GM23338 (cell line): ENCODE results near the gene MICAL2. TPM values are rescaled to one million over a fixed set of nuclear protein-coding genes. Genes with fewer than 3 reads are reported as not detected.

ENCODE experiments used
- ATAC-seq: fragments of 200-7000 bp; cut with Tn5 transposase; 3 replicates; pipeline ENCODE4 v1.9.1; 2020
- DNase-seq: peaks from one replicate; pipeline ENCODE4 v3.0.0-alpha.2; 2015; ENCODE audit warnings: low spot score
- H2AFZ ChIP-seq: fragments of 200-600 bp; sonication (generic); 2 replicates; pipeline ENCODE4 v1.8.0; 2016; ENCODE audit warnings: antibody characterized with exemption, mild to moderate bottlenecking, moderate library complexity
- H3F3A ChIP-seq: fragments of 200-600 bp; sonication (generic); replicated peaks from 2 replicates; pipeline ENCODE4 v1.8.0; 2017; ENCODE audit warnings: antibody characterized with exemption, mixed run types, low read depth
- H3K27ac ChIP-seq: fragments of 200-600 bp; sonication (generic); 2 replicates; pipeline ENCODE4 v1.6.1; 2016; ENCODE audit warnings: low read depth
- H3K27me3 ChIP-seq: fragments of 200-600 bp; sonication (generic); 2 replicates; pipeline ENCODE4 v1.8.0; 2016; ENCODE audit warnings: mild to moderate bottlenecking, mixed run types, moderate library complexity; ENCODE audit not compliant: insufficient read depth
- H3K36me3 ChIP-seq: fragments of 200-600 bp; sonication (generic); 2 replicates; pipeline ENCODE4 v1.8.0; 2016; ENCODE audit warnings: mild to moderate bottlenecking; ENCODE audit not compliant: insufficient read depth
- H3K4me1 ChIP-seq: fragments of 200-600 bp; sonication (generic); 2 replicates; pipeline ENCODE4 v1.8.0; 2016; ENCODE audit warnings: mild to moderate bottlenecking, moderate library complexity; ENCODE audit not compliant: insufficient read depth
- H3K4me2 ChIP-seq: fragments of 200-600 bp; sonication (generic); 2 replicates; pipeline ENCODE4 v1.7.1; 2017; ENCODE audit warnings: mixed run types
- H3K4me3 ChIP-seq: fragments of 200-600 bp; sonication (generic); 2 replicates; pipeline ENCODE4 v1.6.1; 2016; ENCODE audit warnings: mixed run types
- H3K79me2 ChIP-seq: fragments of 200-600 bp; sonication (generic); replicated peaks from 2 replicates; pipeline ENCODE4 v1.8.0; 2017; ENCODE audit warnings: mild to moderate bottlenecking; ENCODE audit not compliant: insufficient read depth
- H3K9me2 ChIP-seq: fragments of 200-600 bp; sonication (generic); 2 replicates; pipeline ENCODE4 v1.8.0; 2017; ENCODE audit not compliant: insufficient read depth
- H4K20me1 ChIP-seq: fragments of 200-600 bp; sonication (generic); replicated peaks from 2 replicates; pipeline ENCODE4 v1.8.0; 2017; ENCODE audit warnings: mild to moderate bottlenecking; ENCODE audit not compliant: insufficient read depth
- H3K27ac Mint-ChIP-seq: 2 replicates; pipeline ENCODE4 v1.8.0; 2020; ENCODE audit warnings: inconsistent platforms, mild to moderate bottlenecking, moderate library complexity, mixed read lengths
- H3K27me3 Mint-ChIP-seq: 3 replicates; pipeline ENCODE4 v1.8.0; 2022; ENCODE audit warnings: low read depth, mild to moderate bottlenecking, moderate library complexity, mixed read lengths, inconsistent platforms; ENCODE audit not compliant: insufficient read depth, poor library complexity
- H3K36me3 Mint-ChIP-seq: 3 replicates; pipeline ENCODE4 v1.8.0; 2021; ENCODE audit warnings: low read depth, mild to moderate bottlenecking, inconsistent platforms, moderate library complexity, mixed read lengths
- H3K4me1 Mint-ChIP-seq: 3 replicates; pipeline ENCODE4 v1.8.0; 2020; ENCODE audit warnings: mild to moderate bottlenecking, inconsistent platforms, mixed read lengths
- H3K4me3 Mint-ChIP-seq: 3 replicates; pipeline ENCODE4 v1.8.0; 2021; ENCODE audit warnings: moderate library complexity, mild to moderate bottlenecking, inconsistent platforms, mixed read lengths
- H3K9me3 Mint-ChIP-seq: 3 replicates; pipeline ENCODE4 v1.8.0; 2020; ENCODE audit warnings: moderate library complexity, mild to moderate bottlenecking, inconsistent platforms, mixed read lengths
- CREB1 ChIP-seq: fragments of 250-450 bp; sonication (Bioruptor Pico); IDR thresholded peaks from 2 replicates; pipeline ENCODE4 v1.5.0; 2020; ENCODE audit warnings: low read depth, mild to moderate bottlenecking, moderate library complexity
- ETS1 ChIP-seq: IDR thresholded peaks from 2 replicates; pipeline ENCODE4 v1.6.1; 2016; ENCODE audit warnings: antibody characterized with exemption
- EZH2phosphoT487 ChIP-seq: fragments of 200-600 bp; sonication (generic); IDR thresholded peaks from one replicate; pipeline ENCODE4 v1.8.1; 2018; ENCODE audit warnings: antibody characterized with exemption; ENCODE audit not compliant: unreplicated experiment
- JUNB ChIP-seq: IDR thresholded peaks from one replicate; pipeline ENCODE4 v1.6.1; 2016; ENCODE audit warnings: antibody characterized with exemption; ENCODE audit not compliant: unreplicated experiment
- POLR2AphosphoS5 ChIP-seq: IDR thresholded peaks from 2 replicates; pipeline ENCODE4 v1.6.1; 2016; ENCODE audit warnings: antibody characterized with exemption, low read depth
- STAT1 ChIP-seq: IDR thresholded peaks from one replicate; pipeline ENCODE4 v1.6.1; 2016; ENCODE audit warnings: antibody characterized with exemption; ENCODE audit not compliant: unreplicated experiment
- ZNF114 ChIP-seq: fragments of 250-450 bp; sonication (Bioruptor Pico); IDR thresholded peaks from 2 replicates; pipeline ENCODE4 v1.5.0; 2020; ENCODE audit warnings: mild to moderate bottlenecking, moderate library complexity
- ZNF331 ChIP-seq: fragments of 250-450 bp; sonication (Bioruptor Pico); IDR thresholded peaks from 2 replicates; pipeline ENCODE4 v1.5.0; 2020; ENCODE audit warnings: low read depth, mild to moderate bottlenecking, moderate library complexity
- ZNF462 ChIP-seq: fragments of 250-450 bp; sonication (Bioruptor Pico); IDR thresholded peaks from 2 replicates; pipeline ENCODE4 v1.5.0; 2020; ENCODE audit warnings: mild to moderate bottlenecking, moderate library complexity
- polyA plus RNA-seq: library from polyadenylated mRNA; unstranded; fragments of >200 nt; fragmentation: Nextera tagmentation; extraction: Ambion mirVana; gene quantifications from 2 replicates; pipeline ENCODE4 v1.2.1, GENCODE V29; 2016
- total RNA-seq: library from RNA; depleted of rRNA; stranded (reverse); fragments of >200 nt; shearing (Covaris generic); gene quantifications from 2 replicates; pipeline ENCODE4 v1.2.3, GENCODE V29; 2014

Gene MICAL2
- total and polyA plus RNA-seq, 2 experiments from 2014 or later: 0.66 to 1.4 TPM

- Histone ChIP-seq H3F3A (no peaks in the 10 kb centered on the region), H3K27ac (no peak overlapping the region), H3K9me2 (no peaks in the 10 kb centered on the region), H3K4me1 (no peaks in the 10 kb centered on the region), H3K36me3 (no peaks in the 10 kb centered on the region), H3K4me2 (no peak overlapping the region), H4K20me1 (no peaks in the 10 kb centered on the region), H3K79me2 (no peaks in the 10 kb centered on the region), H3K4me3 (no peak overlapping the region), H3K27me3 (no peaks in the 10 kb centered on the region), H2AFZ (no peak overlapping the region)
- Mint-ChIP-seq H3K36me3 (no peaks in the 10 kb centered on the region; the same call in 2 of the 3 replicates), H3K27me3 (peaks cover 4% of the 10 kb centered on the region), H3K27ac (no peak overlapping the region), H3K4me3 (no peak overlapping the region), H3K4me1 (no peaks in the 10 kb centered on the region; the same call in 2 of the 3 replicates), H3K9me3 (peaks cover 9% of the 10 kb centered on the region; the same call in 2 of the 3 replicates)
- no peak for ATAC-seq
- no peak for TF ChIP-seq EZH2phosphoT487
- no peak for TF ChIP-seq ZNF331
- no peak for TF ChIP-seq POLR2AphosphoS5
- no peak for TF ChIP-seq JUNB
- no peak for TF ChIP-seq ZNF462 (CRISPR knock-in tag)
- TF ChIP-seq ZNF114 (CRISPR knock-in tag): no peak
- no peak for DNase-seq
Measured at GRCh38 chr11:12294613-12295012, 184.2 kb downstream of the MICAL2 start.

DNA sequence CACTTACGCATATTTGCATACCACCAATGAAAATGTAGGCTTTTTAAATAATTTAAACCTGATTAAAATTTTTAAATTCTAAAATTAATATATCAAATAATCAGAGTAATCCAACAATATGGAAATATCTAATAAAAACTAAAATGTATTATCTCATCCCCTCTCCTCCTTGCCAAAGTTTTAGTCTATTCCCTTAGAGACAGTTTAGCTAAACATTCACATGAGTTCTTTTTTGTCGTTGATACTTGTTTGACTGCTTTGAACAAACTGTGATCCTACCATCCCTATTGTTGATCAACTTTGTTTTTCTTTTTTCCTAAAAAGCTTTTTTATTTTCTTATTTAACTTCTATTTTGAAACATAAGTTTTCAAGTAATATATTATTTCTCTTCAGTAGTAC is 185.6 kb downstream of the MICAL2 start:
- no peak for ATAC-seq
- Histone ChIP-seq H3K4me2 (no peak overlapping the region), H3K36me3 (no peaks in the 10 kb centered on the region), H2AFZ (no peak overlapping the region), H3F3A (no peaks in the 10 kb centered on the region), H4K20me1 (no peaks in the 10 kb centered on the region), H3K79me2 (no peaks in the 10 kb centered on the region), H3K4me3 (no peak overlapping the region), H3K4me1 (no peaks in the 10 kb centered on the region), H3K9me2 (no peaks in the 10 kb centered on the region), H3K27me3 (no peaks in the 10 kb centered on the region), H3K27ac (no peak overlapping the region)
- Mint-ChIP-seq H3K4me3 (no peak overlapping the region), H3K27ac (no peak overlapping the region), H3K4me1 (no peaks in the 10 kb centered on the region), H3K36me3 (no peaks in the 10 kb centered on the region; the same call in 2 of the 3 replicates), H3K27me3 (peaks cover 2% of the 10 kb centered on the region), H3K9me3 (peaks cover 9% of the 10 kb centered on the region; the same call in 2 of the 3 replicates)
- no peak for DNase-seq
- TF ChIP-seq STAT1: no peak
- no peak for TF ChIP-seq CREB1 (CRISPR knock-in tag)
- TF ChIP-seq ETS1: no peak
- no peak for TF ChIP-seq ZNF114 (CRISPR knock-in tag)
